GM23248 (cell line): ENCODE measurements around the gene ANTXRL. TPM values are rescaled to one million over a fixed set of nuclear protein-coding genes. Genes with fewer than 3 reads are reported as not detected.
"Not testable (repeated sequence)": the region's sequence is repeated elsewhere in the genome, so short reads cannot be mapped to it uniquely, and the experiment has no call there.

ENCODE experiments used
- DNase-seq: peaks from one replicate; pipeline ENCODE4 v3.0.0-alpha.2; 2015
- H2AFZ ChIP-seq: fragments of 200-600 bp; sonication (generic); 2 replicates; pipeline ENCODE4 v1.6.1; 2016; ENCODE audit warnings: antibody characterized with exemption
- H3F3A ChIP-seq: fragments of 200-600 bp; sonication (generic); 2 replicates; pipeline ENCODE4 v1.6.1; 2016; ENCODE audit warnings: mild to moderate bottlenecking, antibody characterized with exemption, mixed run types; ENCODE audit not compliant: insufficient read depth
- H3K27ac ChIP-seq: fragments of 200-600 bp; sonication (generic); 2 replicates; pipeline ENCODE4 v1.5.1; 2016; ENCODE audit warnings: mild to moderate bottlenecking
- H3K27me3 ChIP-seq: fragments of 200-600 bp; sonication (generic); replicated peaks from 2 replicates; pipeline ENCODE4 v1.6.1; 2016; ENCODE audit warnings: mild to moderate bottlenecking; ENCODE audit not compliant: insufficient read depth
- H3K36me3 ChIP-seq: fragments of 200-600 bp; sonication (generic); 2 replicates; pipeline ENCODE4 v1.6.1; 2016; ENCODE audit warnings: low read depth, mild to moderate bottlenecking
- H3K4me1 ChIP-seq: fragments of 200-600 bp; sonication (generic); 2 replicates; pipeline ENCODE4 v1.6.1; 2016; ENCODE audit warnings: mild to moderate bottlenecking; ENCODE audit not compliant: insufficient read depth
- H3K4me2 ChIP-seq: fragments of 200-600 bp; sonication (generic); one replicate; pipeline ENCODE4 v1.6.1; 2016; ENCODE audit warnings: mild to moderate bottlenecking; ENCODE audit not compliant: unreplicated experiment
- H3K4me3 ChIP-seq: fragments of 200-600 bp; sonication (generic); 2 replicates; pipeline ENCODE4 v1.5.1; 2016; ENCODE audit warnings: mild to moderate bottlenecking
- H3K79me2 ChIP-seq: fragments of 200-600 bp; sonication (generic); 2 replicates; pipeline ENCODE4 v1.6.1; 2016; ENCODE audit warnings: mild to moderate bottlenecking; ENCODE audit not compliant: insufficient read depth
- H3K9ac ChIP-seq: fragments of 200-600 bp; sonication (generic); 2 replicates; pipeline ENCODE4 v1.6.1; 2016; ENCODE audit warnings: mild to moderate bottlenecking
- H3K9me2 ChIP-seq: fragments of 200-600 bp; sonication (generic); 2 replicates; pipeline ENCODE4 v1.6.1; 2016; ENCODE audit warnings: mixed run types, mild to moderate bottlenecking, moderate library complexity; ENCODE audit not compliant: insufficient read depth
- H3K9me3 ChIP-seq: fragments of 200-600 bp; sonication (generic); one replicate; pipeline ENCODE4 v1.6.1; 2017; ENCODE audit warnings: low read depth
- H4K20me1 ChIP-seq: fragments of 200-600 bp; sonication (generic); 2 replicates; pipeline ENCODE4 v1.6.0; 2016; ENCODE audit not compliant: insufficient read depth
- EZH2 ChIP-seq: fragments of 200-600 bp; sonication (generic); IDR thresholded peaks from 2 replicates; pipeline ENCODE4 v1.6.1; 2018; ENCODE audit warnings: antibody characterized with exemption, mild to moderate bottlenecking; ENCODE audit not compliant: insufficient read depth, poor library complexity, severe bottlenecking
- EZH2phosphoT487 ChIP-seq: fragments of 200-600 bp; sonication (generic); IDR thresholded peaks from 2 replicates; pipeline ENCODE4 v1.6.1; 2018; ENCODE audit warnings: antibody characterized with exemption, moderate library complexity, mild to moderate bottlenecking, low read depth; ENCODE audit not compliant: insufficient read depth
- WGBS, 2 experiments: methylation state at CpG; one replicate each; pipeline ENCODE4 v1.1.6; 2015 to 2017; ENCODE audit warnings: low lambda C conversion rate in 2 of 2, low coverage in 1 of 2; ENCODE audit errors: missing lambda C conversion rate in 2 of 2; 5-methylcytosine and 5-hydroxymethylcytosine counted together
- in situ Hi-C: fragments of 300-500 bp; cut with MboI; formaldehyde crosslinking; loops from 2 replicates; pipeline ENCODE4 v1.15.0; 2020
- polyA plus RNA-seq: library from polyadenylated mRNA; unstranded; fragments of >200 nt; fragmentation: Nextera tagmentation; extraction: Ambion mirVana; gene quantifications from 2 replicates; pipeline ENCODE4 v1.2.1, GENCODE V29; 2016
- total RNA-seq: library from RNA; depleted of rRNA; stranded (reverse); fragments of >200 nt; shearing (Covaris generic); gene quantifications from 2 replicates; pipeline ENCODE4 v1.2.3, GENCODE V29; 2014

Gene ANTXRL
- total and polyA plus RNA-seq, 2 experiments from 2014 or later = not detected

DNA sequence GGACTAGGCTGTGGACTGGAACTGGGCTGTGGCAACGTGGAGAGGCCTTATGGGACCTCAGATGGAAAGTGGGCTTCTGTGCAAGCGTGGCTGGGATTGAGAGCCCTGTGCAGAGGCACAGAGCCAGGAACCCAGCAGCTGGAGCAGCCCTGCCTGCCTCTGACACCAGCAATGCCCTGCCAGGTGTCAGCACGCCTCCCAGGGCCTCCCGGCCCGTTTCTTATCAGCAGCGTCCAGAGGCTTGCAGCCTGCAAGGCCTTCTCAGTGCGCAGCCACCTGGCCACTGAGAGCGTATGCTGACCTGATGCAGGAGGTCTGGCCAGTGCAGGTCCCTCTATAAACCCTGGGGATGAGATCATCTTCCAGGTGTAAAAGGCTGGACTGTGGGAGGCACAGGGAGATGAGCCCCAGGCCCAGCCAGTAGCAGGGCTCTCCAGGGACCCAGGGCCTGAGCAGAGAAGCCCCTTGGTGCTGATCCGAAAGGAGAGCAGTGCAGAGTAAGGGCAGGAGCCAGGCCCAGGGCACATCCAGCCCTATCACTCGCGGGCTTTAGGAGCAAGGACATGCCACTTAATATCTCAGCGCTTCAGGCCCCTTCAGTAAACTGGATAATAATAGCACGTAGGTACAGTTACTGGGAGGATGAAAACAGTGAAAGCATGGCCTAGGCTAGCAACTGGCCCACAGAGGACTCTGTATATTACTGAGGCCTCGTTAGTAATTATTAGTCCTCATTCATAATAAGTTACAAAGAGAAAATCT, 38.8 kb upstream of the ANTXRL start:
- in situ Hi-C loops = no loop called here
- no peak overlapping the region for H3K9ac ChIP-seq
- H3K9me3 ChIP-seq = no peaks in the 10 kb centered on the region
- no peaks in the 10 kb centered on the region for H3F3A ChIP-seq
- H2AFZ ChIP-seq = no peak overlapping the region
- no peak for TF ChIP-seq EZH2phosphoT487
- TF ChIP-seq EZH2 = no peak
- no peaks in the 10 kb centered on the region for H3K4me1 ChIP-seq
- no peaks in the 10 kb centered on the region for H3K79me2 ChIP-seq
- no peak overlapping the region for H3K4me2 ChIP-seq
- H4K20me1 ChIP-seq = no peaks in the 10 kb centered on the region
- 0 out of 2 replicates have a peak, but pooled peaks cover 4% of the 10 kb centered on the region for H3K27me3 ChIP-seq
- H3K9me2 ChIP-seq = no peaks in the 10 kb centered on the region
- no peak for DNase-seq
- WGBS, 2 experiments = 85 to 86% methylated on average over 14 of the region's 14 CpGs
- H3K36me3 ChIP-seq = no peaks in the 10 kb centered on the region
- no peak overlapping the region for H3K4me3 ChIP-seq
- no peak overlapping the region for H3K27ac ChIP-seq

DNA sequence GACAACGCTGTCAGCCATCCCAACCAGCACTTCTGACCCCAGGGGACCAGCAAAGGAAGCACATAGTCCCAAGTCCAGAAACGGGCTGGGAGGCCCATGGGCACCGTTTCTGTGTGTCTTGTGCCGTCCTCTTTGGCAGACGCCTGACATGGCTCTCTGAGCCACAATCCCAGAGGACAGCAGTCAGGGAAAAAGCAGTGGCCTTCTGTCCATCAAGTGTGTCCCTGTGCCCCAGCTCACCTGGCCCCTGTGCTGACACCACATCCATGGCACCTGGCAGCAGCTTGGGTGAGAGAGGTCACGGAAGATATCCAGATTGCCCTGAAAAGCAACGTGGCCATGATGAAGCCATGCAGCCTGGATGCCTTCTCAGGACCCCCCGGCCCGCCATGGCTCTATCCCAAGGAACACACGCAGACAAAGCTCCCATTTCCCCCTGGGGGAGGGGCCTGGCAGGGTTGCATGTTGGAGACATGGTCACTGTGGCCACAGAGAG, 38.1 kb upstream of the ANTXRL start:
- Histone ChIP-seq H3K9ac (no peak overlapping the region), H3K79me2 (no peaks in the 10 kb centered on the region), H3F3A (no peaks in the 10 kb centered on the region), H3K4me1 (no peaks in the 10 kb centered on the region), H3K27me3 (0 out of 2 replicates have a peak, but pooled peaks cover 4% of the 10 kb centered on the region), H3K27ac (no peak overlapping the region), H3K9me3 (no peaks in the 10 kb centered on the region), H3K4me2 (no peak overlapping the region), H3K9me2 (no peaks in the 10 kb centered on the region), H2AFZ (no peak overlapping the region), H3K4me3 (no peak overlapping the region), H4K20me1 (no peaks in the 10 kb centered on the region), H3K36me3 (no peaks in the 10 kb centered on the region)
- in situ Hi-C loops = no loop called here
- TF ChIP-seq EZH2phosphoT487 (no peak), EZH2 (no peak)
- no peak for DNase-seq
- WGBS, 2 experiments = 50 to 51% methylated on average over 10 of the region's 10 CpGs

DNA sequence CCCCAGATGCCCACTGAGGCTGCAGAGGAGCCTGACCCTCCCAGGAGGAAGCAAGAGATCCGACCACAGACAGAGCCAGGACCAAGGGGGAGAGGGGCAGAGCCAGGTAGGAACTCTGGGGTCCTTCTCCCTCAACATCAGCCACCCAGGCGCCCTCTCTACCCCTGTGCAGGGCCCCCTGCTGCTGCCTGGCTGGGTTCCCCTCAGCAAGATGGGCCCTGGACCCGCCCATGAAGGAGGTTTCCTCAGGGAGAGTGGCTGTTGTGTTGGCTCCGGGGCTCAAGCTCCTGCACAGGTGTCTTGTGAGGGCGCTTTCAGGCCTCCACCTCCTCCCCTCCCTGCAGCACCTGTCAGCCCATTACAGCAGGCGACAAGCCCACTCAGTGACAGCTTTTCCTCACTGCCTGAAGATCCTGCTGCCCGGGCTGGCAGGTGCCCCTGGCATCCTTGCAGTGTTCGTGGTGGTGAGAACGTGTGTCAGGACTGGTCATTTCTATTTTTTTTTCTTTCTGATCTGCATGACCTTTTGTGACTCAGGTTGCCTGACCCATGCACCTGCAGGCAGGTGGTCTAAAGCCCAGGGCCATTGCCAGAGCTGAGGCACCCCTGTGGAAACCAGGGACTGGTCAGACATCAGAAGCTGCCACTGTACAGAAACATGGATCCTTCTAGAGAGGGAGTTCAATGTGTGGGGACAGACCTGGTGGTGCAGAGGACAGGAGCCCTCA, 37.0 kb upstream of the ANTXRL start:
- H3K4me2 ChIP-seq, H3K36me3 ChIP-seq, H3F3A ChIP-seq, H3K9me3 ChIP-seq, H3K27me3 ChIP-seq, H3K4me1 ChIP-seq, H3K9me2 ChIP-seq, H3K9ac ChIP-seq, DNase-seq, H2AFZ ChIP-seq, H3K4me3 ChIP-seq, H3K79me2 ChIP-seq, in situ Hi-C loops, H3K27ac ChIP-seq, H4K20me1 ChIP-seq: not testable (repeated sequence)
- WGBS, 2 experiments = 61 to 62% methylated on average over 6 to 8 of the region's 9 CpGs

DNA sequence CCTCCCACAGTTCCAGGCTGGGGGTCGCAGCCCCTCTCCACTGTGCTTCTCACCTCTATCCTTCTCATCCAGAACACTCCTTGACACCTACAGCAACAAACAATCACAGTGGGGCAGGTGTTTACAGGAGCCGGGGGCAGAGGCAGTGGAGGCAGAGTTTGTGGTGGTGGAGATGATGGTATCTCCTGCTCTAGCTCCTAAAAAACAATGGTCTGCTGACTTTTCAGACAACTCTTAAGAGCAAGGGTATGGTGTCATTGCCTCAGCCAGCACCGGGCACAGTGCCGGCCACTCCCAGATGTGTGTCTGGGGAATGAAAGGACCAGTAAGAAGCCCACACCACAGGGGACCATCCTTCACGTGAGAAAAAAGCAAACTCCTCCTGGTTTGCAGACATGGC, 36.3 kb upstream of the ANTXRL start:
- H3K4me2 ChIP-seq = no peak overlapping the region
- TF ChIP-seq EZH2phosphoT487 (no peak), EZH2 (no peak)
- WGBS, 2 experiments = 46 to 48% methylated on average over 5 of the region's 5 CpGs
- H3K36me3 ChIP-seq = no peaks in the 10 kb centered on the region
- no peak overlapping the region for H2AFZ ChIP-seq
- H3K9me3 ChIP-seq = no peaks in the 10 kb centered on the region
- no peak overlapping the region for H3K4me3 ChIP-seq
- in situ Hi-C loops = no loop called here
- DNase-seq = no peak
- H3K9me2 ChIP-seq = no peaks in the 10 kb centered on the region
- H3K27ac ChIP-seq = no peak overlapping the region
- H3K9ac ChIP-seq = no peak overlapping the region
- no peaks in the 10 kb centered on the region for H3F3A ChIP-seq
- 0 out of 2 replicates have a peak, but pooled peaks cover 4% of the 10 kb centered on the region for H3K27me3 ChIP-seq
- H3K79me2 ChIP-seq = no peaks in the 10 kb centered on the region
- no peaks in the 10 kb centered on the region for H3K4me1 ChIP-seq
- no peaks in the 10 kb centered on the region for H4K20me1 ChIP-seq
